GM21723 (cell line): Measurements from ENCODE around the gene STAG3.

Experiments
- ATAC-seq: cut with Tn5 transposase; IDR thresholded peaks from one replicate; pipeline ENCODE4 v1.9.1; 2021; ENCODE audit warnings: mild to moderate bottlenecking, moderate library complexity; ENCODE audit not compliant: unreplicated experiment

Gene STAG3

DNA sequence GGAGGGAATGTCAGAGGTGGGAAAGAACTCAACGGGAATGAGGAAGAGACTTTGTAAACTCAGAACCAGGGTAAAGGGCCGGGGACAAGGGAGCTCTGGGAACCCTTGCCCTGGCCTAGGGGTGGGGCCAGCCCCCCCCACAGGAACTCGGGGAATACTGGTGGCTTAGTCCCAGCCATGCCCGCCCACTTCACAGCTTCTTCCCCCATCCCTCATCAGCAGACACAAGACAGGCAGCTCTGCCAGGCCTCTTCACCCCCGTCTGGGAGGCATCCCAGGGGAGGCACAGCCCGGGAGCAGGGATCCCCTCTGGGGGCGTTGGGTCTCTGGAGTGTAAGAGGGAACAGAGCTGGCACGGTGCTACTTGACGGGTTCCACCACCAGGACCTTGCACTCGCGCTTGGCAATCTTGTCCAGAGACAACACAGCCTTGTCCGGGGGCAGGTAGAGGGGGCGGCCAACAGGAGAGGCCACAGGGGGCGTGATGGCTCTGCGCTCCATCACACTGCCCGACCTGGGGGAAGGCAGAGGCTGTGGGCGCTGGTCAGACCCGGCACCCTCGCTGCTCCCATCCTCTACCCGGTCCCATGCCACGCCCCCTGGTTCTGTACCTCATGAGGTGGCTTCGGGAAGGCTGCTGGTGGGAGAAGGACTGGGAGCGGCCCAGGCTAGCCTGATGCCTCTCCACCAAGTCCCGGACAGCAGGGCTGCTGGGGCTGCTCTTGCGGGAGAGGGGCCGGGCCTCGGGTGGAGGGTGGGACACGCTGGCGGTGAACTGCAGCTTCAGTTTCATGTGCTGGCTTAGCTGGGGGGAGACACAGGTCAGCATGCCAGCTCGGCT, 22.8 kb upstream of the STAG3 start:
- ATAC-seq = no peak

- ATAC-seq = no peak
Observed at GRCh38 chr7:100155553-100156317, 22.0 kb upstream of the STAG3 start.

- ATAC-seq = no peak
Observed at GRCh38 chr7:100156331-100157068, 21.2 kb upstream of the STAG3 start.

DNA sequence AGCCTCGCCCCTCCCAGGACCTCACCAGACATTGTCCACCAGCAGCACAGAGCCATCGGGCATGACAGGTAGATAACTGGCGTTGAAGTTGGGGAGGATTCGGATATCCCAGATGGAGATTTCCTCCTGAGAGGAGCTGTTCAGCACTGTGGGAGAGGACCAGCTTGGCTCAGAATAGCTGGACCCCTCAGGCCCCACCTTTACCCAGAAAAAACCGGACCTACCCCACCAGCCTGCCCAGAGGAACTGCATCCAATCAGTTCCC, 20.7 kb upstream of the STAG3 start:
- no peak for ATAC-seq

DNA sequence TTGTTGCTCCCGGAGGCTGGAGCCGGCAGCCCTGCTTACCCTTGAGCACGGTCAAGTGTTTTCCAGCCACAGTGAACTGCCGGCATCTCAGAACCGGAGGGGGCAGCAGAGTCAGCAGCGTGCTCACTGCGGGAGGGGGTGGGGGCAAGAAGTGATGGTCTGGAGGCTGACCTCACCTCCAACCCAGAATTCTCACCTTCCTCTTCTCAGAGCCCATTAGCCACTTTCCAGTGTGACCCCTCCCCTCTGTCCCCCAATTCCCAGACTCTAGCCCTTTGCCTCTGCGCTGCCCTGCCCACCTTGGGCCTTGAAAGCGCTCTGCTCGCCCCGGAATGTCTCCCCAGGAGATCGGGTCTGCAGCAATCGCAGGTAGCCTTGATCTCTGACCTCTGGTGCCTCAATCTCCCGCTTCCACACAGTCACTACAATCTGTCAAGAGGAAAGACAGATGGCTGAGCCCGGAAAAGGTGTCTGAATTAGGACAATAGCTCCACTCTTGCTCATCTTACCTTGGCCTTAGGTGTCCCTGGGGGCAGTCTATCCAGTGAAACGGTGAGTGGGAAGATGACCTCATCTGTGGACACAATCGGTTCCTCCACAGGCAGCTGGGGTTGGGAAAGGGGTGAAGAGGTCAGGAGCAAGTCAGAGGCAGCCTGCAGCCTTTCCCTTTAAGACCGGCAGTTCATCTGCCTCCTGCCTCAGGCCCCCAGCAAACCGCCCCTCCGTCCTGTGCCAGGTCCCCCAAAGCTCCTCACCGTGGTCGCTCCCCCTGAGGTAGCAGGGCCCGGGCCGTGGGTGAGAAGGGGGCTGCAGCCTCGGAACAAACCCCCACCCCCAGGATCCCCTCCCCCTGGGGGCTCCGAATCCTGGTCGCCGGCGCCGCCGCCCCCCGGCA, 20.1 kb upstream of the STAG3 start:
- ATAC-seq = peak; percentile 3

GRCh38 chr7:100158229-100159098, 19.3 kb upstream of the STAG3 start, which contains the start of gene TRAPPC14:
Gene TRAPPC14, minus strand, starts transcription at chr7:100158723. Its CDS starts 224 bp downstream, at chr7:100158499.
- peak; percentile 79 for ATAC-seq

GRCh38 chr7:100159099-100159623, 18.6 kb upstream of the STAG3 start:
- no peak for ATAC-seq

- ATAC-seq = no peak
Observed at GRCh38 chr7:100160067-100160466, 17.7 kb upstream of the STAG3 start.

GRCh38 chr7:100163006-100163531, 14.6 kb upstream of the STAG3 start:
- no peak for ATAC-seq

GRCh38 chr7:100163871-100164270, 13.8 kb upstream of the STAG3 start:
- ATAC-seq = no peak

DNA sequence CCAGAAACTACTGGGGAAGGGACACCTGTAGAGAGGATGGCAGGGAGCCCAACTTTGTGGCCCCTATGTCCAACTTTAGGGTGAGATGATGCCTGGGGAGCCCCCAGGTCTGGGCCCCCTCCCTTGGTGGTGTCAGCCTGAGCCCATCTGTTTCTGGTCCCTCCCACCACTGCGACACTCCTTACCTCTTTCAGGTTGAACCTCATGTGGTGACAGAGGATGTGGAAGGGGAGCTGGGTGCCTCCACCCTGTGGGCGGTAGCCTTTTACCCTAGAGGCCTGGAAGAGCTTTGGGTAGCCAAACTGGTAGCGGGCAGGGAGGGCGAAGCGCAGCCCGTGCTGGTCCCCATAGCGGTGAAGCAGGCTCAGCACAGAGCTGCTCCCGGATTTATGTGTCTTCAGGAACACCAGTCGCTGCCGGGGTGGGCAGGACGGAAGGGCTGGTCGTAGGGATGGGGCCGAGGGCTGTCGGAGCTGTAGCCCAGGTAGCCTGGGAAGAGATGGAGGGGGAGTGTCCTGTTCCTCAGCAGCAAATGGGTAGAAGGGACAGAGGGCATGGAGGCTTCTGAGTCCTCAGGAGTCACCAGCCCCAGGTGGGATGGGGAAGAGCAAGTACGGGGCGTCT, 11.3 kb upstream of the STAG3 start:
- ATAC-seq = no peak

- no peak for ATAC-seq
Observed at GRCh38 chr7:100166970-100167911, 10.5 kb upstream of the STAG3 start.

DNA sequence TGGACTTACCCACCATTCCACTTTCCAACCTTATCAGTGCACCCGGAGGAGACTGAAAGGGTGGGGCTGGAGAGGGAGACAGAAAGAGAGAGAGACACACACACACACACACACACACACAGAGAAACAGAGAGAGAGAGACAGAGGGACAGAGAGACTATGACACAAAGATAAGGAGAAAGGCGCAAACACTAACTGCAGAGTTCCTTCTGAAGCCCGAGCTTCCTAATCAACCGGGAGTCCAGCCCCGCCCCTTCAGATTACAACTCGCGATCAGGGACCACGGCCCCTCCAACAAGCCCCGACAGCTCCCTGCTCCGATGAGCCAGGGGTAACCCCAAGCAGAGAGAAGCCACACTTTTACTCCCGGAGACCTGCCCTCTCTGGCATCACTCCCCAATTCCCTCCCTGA, 9.8 kb upstream of the STAG3 start:
- ATAC-seq = no peak

DNA sequence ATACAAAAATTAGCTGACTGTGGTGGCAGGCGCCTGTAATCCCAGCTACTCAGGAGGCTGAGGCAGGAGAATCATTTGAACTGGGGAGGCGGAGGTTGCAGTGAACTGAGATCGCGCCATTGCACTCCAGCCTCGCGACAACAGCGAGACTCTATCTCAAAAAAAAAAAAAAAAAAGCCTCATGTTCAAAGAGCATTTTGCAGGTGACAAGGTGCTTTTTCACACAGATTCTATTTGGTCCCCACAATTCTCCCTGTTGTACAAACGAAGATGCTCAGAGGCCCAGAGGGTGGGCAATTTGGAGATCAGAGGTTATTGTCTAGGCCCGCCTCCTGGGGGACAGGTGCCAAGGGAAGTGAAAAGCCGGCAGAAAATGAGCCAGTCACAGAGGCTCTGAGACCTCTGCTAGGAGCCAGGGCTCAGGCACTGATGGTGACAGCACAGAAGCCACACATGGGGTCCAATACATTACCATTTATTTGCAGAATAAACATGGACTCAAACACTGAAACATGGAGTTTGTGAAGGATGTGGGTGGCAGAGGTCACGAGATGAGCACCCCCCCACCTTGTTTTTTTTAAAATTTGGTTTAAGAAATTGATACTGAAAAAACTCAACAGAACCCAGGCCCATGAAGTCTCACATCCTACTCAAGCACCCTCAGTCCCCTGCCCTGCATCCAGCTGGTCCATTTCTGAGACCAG, 8.4 kb upstream of the STAG3 start:
- ATAC-seq = no peak

DNA sequence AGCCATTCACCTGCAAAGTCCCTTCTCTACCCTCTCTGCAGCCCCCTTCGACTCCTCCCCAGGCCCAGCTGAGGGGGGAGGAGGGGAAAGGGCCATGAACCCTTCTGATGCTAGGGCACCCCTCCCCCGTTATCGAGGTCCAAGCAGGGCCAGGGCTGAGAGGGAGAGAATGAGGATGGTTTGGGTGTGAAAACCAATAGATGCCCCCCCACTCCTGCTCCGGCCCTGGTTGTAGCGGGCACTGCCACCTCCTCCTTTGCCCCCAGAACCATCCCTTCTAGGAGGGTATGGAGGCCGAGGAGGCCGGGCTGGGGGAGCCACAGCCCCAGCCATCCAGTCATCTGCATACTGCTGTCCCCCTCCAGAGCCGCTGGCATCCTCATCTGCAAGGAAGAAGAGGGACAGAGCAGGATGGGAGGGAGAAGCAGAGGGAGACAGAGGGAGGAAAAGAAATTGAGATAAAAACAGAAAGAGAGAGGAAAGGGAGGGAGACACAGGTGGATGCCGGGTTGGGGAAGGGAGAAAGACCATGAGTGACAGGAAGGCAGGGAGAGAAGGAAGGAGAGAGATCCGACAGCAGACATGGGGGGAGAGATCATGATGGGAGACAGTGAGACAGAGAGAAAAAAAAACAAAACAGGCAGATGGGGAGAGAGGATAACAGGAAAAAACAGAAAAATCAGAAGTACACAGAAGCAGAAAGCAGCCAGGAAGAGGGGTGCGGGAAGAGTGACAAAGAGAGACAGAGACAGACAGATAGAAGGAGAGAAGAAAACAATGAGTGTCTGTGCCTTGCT, 7.4 kb upstream of the STAG3 start:
- no peak for ATAC-seq

GRCh38 chr7:100171087-100171681, 6.5 kb upstream of the STAG3 start:
- ATAC-seq = no peak
